GM12801 (cell line): ENCODE measurements around the gene HMOX2.

Experiments used
- CTCF ChIP-seq: IDR thresholded peaks from one replicate; pipeline ENCODE4 v1.5.1; 2011; ENCODE audit warnings: control low read depth; ENCODE audit not compliant: insufficient read length; ENCODE audit errors: extremely low read depth

Gene HMOX2

GRCh38 chr16:4556580-4556979 lies 80.4 kb downstream of the HMOX2 start:
- TF ChIP-seq CTCF: no peak

GRCh38 chr16:4557973-4558372 lies 81.8 kb downstream of the HMOX2 start:
- TF ChIP-seq CTCF: no peak
